ENCODE measurements around the gene OLAH. TPM values are rescaled to one million over a fixed set of nuclear protein-coding genes. Genes with fewer than 3 reads are reported as not detected.
A peak's percentile ranks its signal among the peaks of the same experiment; 100 is the strongest.

Gene OLAH
- total and polyA plus RNA-seq, 2 experiments from 2014 or later: not detected

DNA sequence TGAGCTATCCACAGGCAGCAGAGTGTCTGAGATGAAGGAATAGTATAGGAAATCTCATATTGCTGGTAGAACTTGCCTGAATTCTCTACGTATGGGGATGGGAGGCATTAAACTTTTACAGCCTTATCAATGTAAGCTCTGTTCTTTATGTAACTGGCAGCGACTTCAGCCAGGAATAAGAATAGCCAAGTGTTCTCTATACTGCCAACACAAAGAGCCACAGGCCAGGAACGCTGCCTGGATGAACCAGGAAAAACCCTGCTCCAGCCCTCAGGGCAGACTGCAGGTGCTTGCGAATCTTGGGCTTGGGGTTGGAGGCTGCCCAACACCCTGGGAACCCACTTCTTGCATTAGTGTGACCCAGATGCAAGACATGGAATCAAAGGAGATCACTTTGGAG is 6.1 kb upstream of the OLAH start:
- Histone ChIP-seq H3K4me1 (ENCODE audit: insufficient read depth) (no peaks in the 10 kb centered on the region), H3K27ac (no peak overlapping the region), H2AFZ (no peak overlapping the region), H3K27me3 (replicated peaks; ENCODE audit: insufficient read depth) (no peaks in the 10 kb centered on the region), H3K9me2 (ENCODE audit: insufficient read depth) (no peaks in the 10 kb centered on the region), H3K36me3 (ENCODE audit: low read depth) (no peaks in the 10 kb centered on the region), H3K9ac (no peak overlapping the region), H3K4me2 (ENCODE audit: unreplicated experiment) (no peak overlapping the region), H3K9me3 (ENCODE audit: low read depth) (no peaks in the 10 kb centered on the region), H4K20me1 (ENCODE audit: insufficient read depth) (no peaks in the 10 kb centered on the region), H3K4me3 (no peak overlapping the region), H3K79me2 (ENCODE audit: insufficient read depth) (no peaks in the 10 kb centered on the region), H3F3A (ENCODE audit: insufficient read depth) (no peaks in the 10 kb centered on the region)
- DNase-seq: no peak
- WGBS, 2 experiments (ENCODE audit: low coverage in 1 of 2, low lambda C conversion rate in 2 of 2, missing lambda C conversion rate in 2 of 2): 55 to 61% methylated on average over 4 of the region's 4 CpGs
- in situ Hi-C loops (cut with MboI): no loop called here
- no peak for TF ChIP-seq EZH2phosphoT487 (IDR thresholded peaks at IDR 0.05; ENCODE audit: insufficient read depth, low read depth)
- no peak for TF ChIP-seq EZH2 (IDR thresholded peaks at IDR 0.05; ENCODE audit: insufficient read depth, poor library complexity, severe bottlenecking)

DNA sequence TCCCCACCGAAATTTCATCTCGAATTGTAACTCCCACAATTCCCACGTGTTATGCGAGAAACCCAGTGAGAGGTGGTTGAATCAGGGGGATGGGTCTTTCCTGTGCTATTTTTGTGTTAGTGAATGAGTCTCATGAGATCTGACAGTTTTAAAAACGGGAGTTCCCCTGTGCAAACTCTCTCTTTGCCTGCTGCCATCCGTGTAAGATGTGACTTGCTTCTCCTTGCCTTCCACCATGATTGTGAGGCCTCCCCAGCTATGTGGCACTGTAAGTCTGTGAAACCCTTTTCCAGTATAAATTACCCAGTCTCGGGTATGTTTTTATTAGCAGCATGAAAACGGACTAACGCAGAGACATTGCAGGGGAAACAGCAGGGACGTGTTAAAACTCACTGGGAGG is 5.3 kb upstream of the OLAH start:
- Histone ChIP-seq H3K9me2 (ENCODE audit: insufficient read depth) (no peaks in the 10 kb centered on the region), H3K27ac (no peak overlapping the region), H3K79me2 (ENCODE audit: insufficient read depth) (no peaks in the 10 kb centered on the region), H3K27me3 (replicated peaks; ENCODE audit: insufficient read depth) (no peaks in the 10 kb centered on the region), H3K36me3 (ENCODE audit: low read depth) (no peaks in the 10 kb centered on the region), H4K20me1 (ENCODE audit: insufficient read depth) (no peaks in the 10 kb centered on the region), H3F3A (ENCODE audit: insufficient read depth) (no peaks in the 10 kb centered on the region), H2AFZ (no peak overlapping the region), H3K4me2 (ENCODE audit: unreplicated experiment) (no peak overlapping the region), H3K4me1 (ENCODE audit: insufficient read depth) (no peaks in the 10 kb centered on the region), H3K4me3 (no peak overlapping the region), H3K9ac (no peak overlapping the region), H3K9me3 (ENCODE audit: low read depth) (no peaks in the 10 kb centered on the region)
- in situ Hi-C loops (cut with MboI): no loop called here
- TF ChIP-seq EZH2phosphoT487 (IDR thresholded peaks at IDR 0.05; ENCODE audit: insufficient read depth, low read depth) (no peak), EZH2 (IDR thresholded peaks at IDR 0.05; ENCODE audit: insufficient read depth, poor library complexity, severe bottlenecking) (no peak)
- DNase-seq: no peak
- 38 to 45% methylated on average over 10 of the region's 10 CpGs for WGBS, 2 experiments (ENCODE audit: low coverage in 1 of 2, low lambda C conversion rate in 2 of 2, missing lambda C conversion rate in 2 of 2)

DNA sequence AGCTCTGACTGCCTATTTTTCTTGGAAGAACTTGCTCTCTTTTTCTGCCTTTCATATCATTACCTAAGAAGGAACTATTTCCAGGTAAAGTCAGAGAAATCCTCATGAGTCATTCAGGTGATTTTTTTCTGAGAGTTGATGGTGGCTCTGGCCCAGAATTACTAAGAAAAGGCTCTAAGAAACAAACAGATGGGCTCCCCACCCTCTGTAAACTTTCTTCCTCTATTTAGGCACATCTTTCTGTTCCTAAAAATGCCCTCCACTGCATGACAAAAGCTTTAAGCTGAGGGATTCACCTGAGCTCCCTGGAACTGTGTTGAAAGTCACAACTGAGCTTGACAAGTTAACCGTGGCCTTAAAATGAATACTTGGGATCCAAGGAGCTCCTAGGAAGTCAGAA is 1.6 kb downstream of the OLAH start:
- Histone ChIP-seq H3K36me3 (ENCODE audit: low read depth) (no peaks in the 10 kb centered on the region), H3K27ac (no peak overlapping the region), H3F3A (ENCODE audit: insufficient read depth) (no peaks in the 10 kb centered on the region), H3K79me2 (ENCODE audit: insufficient read depth) (no peaks in the 10 kb centered on the region), H3K27me3 (replicated peaks; ENCODE audit: insufficient read depth) (no peaks in the 10 kb centered on the region), H3K9ac (no peak overlapping the region), H3K4me1 (ENCODE audit: insufficient read depth) (peaks cover 8% of the 10 kb centered on the region), H3K4me2 (ENCODE audit: unreplicated experiment) (no peak overlapping the region), H3K4me3 (no peak overlapping the region), H2AFZ (no peak overlapping the region), H3K9me2 (ENCODE audit: insufficient read depth) (no peaks in the 10 kb centered on the region), H4K20me1 (ENCODE audit: insufficient read depth) (no peaks in the 10 kb centered on the region), H3K9me3 (ENCODE audit: low read depth) (no peaks in the 10 kb centered on the region)
- TF ChIP-seq EZH2 (IDR thresholded peaks at IDR 0.05; ENCODE audit: insufficient read depth, poor library complexity, severe bottlenecking) (no peak), EZH2phosphoT487 (IDR thresholded peaks at IDR 0.05; ENCODE audit: insufficient read depth, low read depth) (no peak)
- no peak for DNase-seq
- in situ Hi-C loops (cut with MboI): no loop called here
- 39 to 53% methylated on average over 1 of the region's 1 CpG for WGBS, 2 experiments (ENCODE audit: low coverage in 1 of 2, low lambda C conversion rate in 2 of 2, missing lambda C conversion rate in 2 of 2)

DNA sequence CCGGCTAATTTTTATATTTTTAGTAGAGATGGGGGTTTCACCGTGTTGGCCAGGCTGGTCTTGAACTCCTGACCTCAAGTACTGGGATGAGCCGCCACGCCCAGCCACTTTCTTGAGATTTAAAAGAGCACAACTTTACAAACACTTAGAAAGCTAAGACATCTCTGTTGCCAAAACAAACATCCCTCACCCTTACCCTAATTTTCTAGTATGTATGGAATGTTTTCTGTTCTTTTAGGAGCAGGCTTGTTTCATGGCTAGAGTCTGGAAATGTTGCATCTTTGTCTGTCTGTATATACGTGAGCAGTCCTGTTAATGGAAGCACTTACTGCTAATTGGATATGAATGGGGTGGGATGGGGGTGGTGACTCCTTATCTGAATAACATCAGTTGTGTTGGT is 2.9 kb downstream of the OLAH start:
- no peaks in the 10 kb centered on the region for H3F3A ChIP-seq (ENCODE audit: insufficient read depth)
- 35 to 37% methylated on average over 5 of the region's 5 CpGs for WGBS, 2 experiments (ENCODE audit: low coverage in 1 of 2, low lambda C conversion rate in 2 of 2, missing lambda C conversion rate in 2 of 2)
- peaks cover 8% of the 10 kb centered on the region for H3K4me1 ChIP-seq (ENCODE audit: insufficient read depth)
- H2AFZ ChIP-seq: peak overlapping the region; percentile 18; the same call in 1 of the 2 replicates
- no peak overlapping the region for H3K27ac ChIP-seq
- no peaks in the 10 kb centered on the region for H4K20me1 ChIP-seq (ENCODE audit: insufficient read depth)
- H3K9me2 ChIP-seq (ENCODE audit: insufficient read depth): no peaks in the 10 kb centered on the region
- H3K27me3 ChIP-seq (replicated peaks; ENCODE audit: insufficient read depth): no peaks in the 10 kb centered on the region
- no peak overlapping the region for H3K9ac ChIP-seq
- DNase-seq: peak; percentile 26
- TF ChIP-seq EZH2 (IDR thresholded peaks at IDR 0.05; ENCODE audit: insufficient read depth, poor library complexity, severe bottlenecking): no peak
- in situ Hi-C loops (cut with MboI): no loop called here
- no peak overlapping the region for H3K4me3 ChIP-seq
- H3K9me3 ChIP-seq (ENCODE audit: low read depth): no peaks in the 10 kb centered on the region
- H3K79me2 ChIP-seq (ENCODE audit: insufficient read depth): no peaks in the 10 kb centered on the region
- H3K36me3 ChIP-seq (ENCODE audit: low read depth): no peaks in the 10 kb centered on the region
- H3K4me2 ChIP-seq (ENCODE audit: unreplicated experiment): no peak overlapping the region

DNA sequence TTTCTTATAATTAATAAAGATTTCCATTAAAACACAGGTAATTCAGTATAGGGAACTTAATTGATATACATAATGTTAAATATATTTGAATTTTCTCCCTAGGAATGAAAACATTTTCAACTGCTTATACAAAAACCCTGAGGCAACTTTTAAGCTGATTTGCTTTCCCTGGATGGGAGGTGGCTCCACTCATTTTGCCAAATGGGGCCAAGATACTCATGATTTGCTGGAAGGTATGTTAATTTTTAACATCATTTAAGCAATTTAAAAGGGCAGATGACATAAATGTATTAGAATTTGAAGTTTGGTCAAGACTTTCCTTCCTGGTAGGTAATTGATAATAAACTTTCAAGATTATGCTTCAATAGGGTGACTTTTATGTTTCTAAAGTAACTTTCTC is 5.8 kb downstream of the OLAH start:
- DNase-seq: no peak
- H3K79me2 ChIP-seq (ENCODE audit: insufficient read depth): no peaks in the 10 kb centered on the region
- no peaks in the 10 kb centered on the region for H3F3A ChIP-seq (ENCODE audit: insufficient read depth)
- no peaks in the 10 kb centered on the region for H3K36me3 ChIP-seq (ENCODE audit: low read depth)
- H3K9me2 ChIP-seq (ENCODE audit: insufficient read depth): no peaks in the 10 kb centered on the region
- H3K9ac ChIP-seq: no peak overlapping the region
- H3K27me3 ChIP-seq (replicated peaks; ENCODE audit: insufficient read depth): no peaks in the 10 kb centered on the region
- H3K4me2 ChIP-seq (ENCODE audit: unreplicated experiment): no peak overlapping the region
- TF ChIP-seq EZH2phosphoT487 (IDR thresholded peaks at IDR 0.05; ENCODE audit: insufficient read depth, low read depth) (no peak), EZH2 (IDR thresholded peaks at IDR 0.05; ENCODE audit: insufficient read depth, poor library complexity, severe bottlenecking) (no peak)
- no peak overlapping the region for H2AFZ ChIP-seq
- no peaks in the 10 kb centered on the region for H3K9me3 ChIP-seq (ENCODE audit: low read depth)
- no peaks in the 10 kb centered on the region for H4K20me1 ChIP-seq (ENCODE audit: insufficient read depth)
- in situ Hi-C loops (cut with MboI): no loop called here
- H3K4me3 ChIP-seq: no peak overlapping the region
- peaks cover 8% of the 10 kb centered on the region for H3K4me1 ChIP-seq (ENCODE audit: insufficient read depth)
- H3K27ac ChIP-seq: no peak overlapping the region

All from GM23248 (cell line).